ENCODE results near the gene MRPL12.

DNA sequence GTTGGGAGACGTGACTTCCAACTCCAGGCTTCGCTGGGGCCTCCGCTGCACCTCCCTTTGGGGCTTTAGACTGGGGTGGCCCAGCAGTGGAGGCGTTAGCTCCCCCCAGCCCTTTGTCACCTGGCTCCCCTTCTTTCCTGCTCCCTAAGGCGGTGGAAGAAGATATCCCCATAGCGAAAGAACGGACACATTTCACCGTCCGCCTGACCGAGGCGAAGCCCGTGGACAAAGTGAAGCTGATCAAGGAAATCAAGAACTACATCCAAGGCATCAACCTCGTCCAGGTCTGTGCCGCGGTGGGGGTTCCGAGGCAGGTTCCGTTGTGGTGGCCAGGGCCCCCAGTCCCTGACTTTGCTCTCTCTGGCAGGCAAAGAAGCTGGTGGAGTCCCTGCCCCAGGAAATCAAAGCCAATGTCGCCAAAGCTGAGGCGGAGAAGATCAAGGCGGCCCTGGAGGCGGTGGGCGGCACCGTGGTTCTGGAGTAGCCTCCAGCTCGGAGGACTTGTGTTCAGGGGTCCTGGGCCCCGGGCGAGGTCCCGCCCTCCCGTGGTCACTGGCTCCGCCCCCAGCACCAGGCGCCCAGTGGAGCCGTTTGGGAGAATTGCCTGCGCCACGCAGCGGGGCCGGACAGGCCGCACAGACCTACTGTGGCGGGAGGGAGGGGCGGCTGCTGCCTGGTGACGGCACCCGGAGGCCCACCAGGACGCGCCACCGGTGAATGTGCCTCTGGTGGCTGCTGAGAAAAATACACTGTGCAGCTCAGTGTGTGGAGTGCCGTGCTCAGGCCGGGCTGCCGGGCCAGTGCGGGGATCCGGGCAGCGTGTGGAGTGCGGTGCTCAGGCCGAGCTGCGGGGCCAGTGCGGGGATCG, 3.8 kb downstream of the MRPL12 start:
- TF ChIP-seq EZH2 (IDR thresholded peaks at IDR 0.05; ENCODE audit: insufficient read depth, poor library complexity, severe bottlenecking) (no peak), EZH2phosphoT487 (IDR thresholded peaks at IDR 0.05; ENCODE audit: insufficient read depth, low read depth) (no peak)

All from GM23248 (cell line).